ENCODE measurements around the gene SPATA46. TPM values are rescaled to one million over a fixed set of nuclear protein-coding genes. Genes with fewer than 3 reads are reported as not detected.

Gene SPATA46
- total RNA-seq, 2 donors from 2014 or later = 0.62 TPM; not detected in 1

- H3K4me3 ChIP-seq = no peak overlapping the region
- intact Hi-C loops (cut with DNase I) = no loop called here
- TF ChIP-seq CTCF (IDR thresholded peaks at IDR 0.05) = no peak
- TF ChIP-seq POLR2A (IDR thresholded peaks at IDR 0.05) = no peak
- no peak for TF ChIP-seq POLR2AphosphoS5 (IDR thresholded peaks at IDR 0.05)
- H3K36me3 ChIP-seq = no peaks in the 10 kb centered on the region
- 92% methylated on average over 7 of the region's 7 CpGs for WGBS
- H3K27me3 ChIP-seq (replicated peaks; ENCODE audit: insufficient read depth) = no peaks in the 10 kb centered on the region
- no peaks in the 10 kb centered on the region for H3K4me1 ChIP-seq (replicated peaks)
- H3K9me3 ChIP-seq = no peaks in the 10 kb centered on the region
- DNase-seq (ENCODE audit: low spot score) = no peak
- H3K27ac ChIP-seq = no peak overlapping the region
Observed at GRCh38 chr1:162369571-162369970, 7.1 kb downstream of the SPATA46 start.

- Histone ChIP-seq H3K4me3 (no peak overlapping the region), H3K4me1 (replicated peaks) (no peaks in the 10 kb centered on the region), H3K36me3 (no peaks in the 10 kb centered on the region), H3K27me3 (replicated peaks; ENCODE audit: insufficient read depth) (no peaks in the 10 kb centered on the region), H3K9me3 (no peaks in the 10 kb centered on the region), H3K27ac (no peak overlapping the region)
- WGBS = 58% methylated on average over 4 of the region's 4 CpGs
- TF ChIP-seq POLR2A (IDR thresholded peaks at IDR 0.05) = no peak
- TF ChIP-seq CTCF (IDR thresholded peaks at IDR 0.05) = no peak
- no peak for TF ChIP-seq POLR2AphosphoS5 (IDR thresholded peaks at IDR 0.05)
- no peak for DNase-seq (ENCODE audit: low spot score)
- intact Hi-C loops (cut with DNase I) = no loop called here
Observed at GRCh38 chr1:162368451-162368850, 8.2 kb downstream of the SPATA46 start.

- H3K27ac ChIP-seq = no peak overlapping the region
- no peak for TF ChIP-seq POLR2AphosphoS5 (IDR thresholded peaks at IDR 0.05)
- no peak for TF ChIP-seq POLR2A (IDR thresholded peaks at IDR 0.05)
- TF ChIP-seq CTCF (IDR thresholded peaks at IDR 0.05) = no peak
Observed at GRCh38 chr1:162367772-162368171, 8.9 kb downstream of the SPATA46 start.

GRCh38 chr1:162367073-162367472 lies 9.6 kb downstream of the SPATA46 start:
- Histone ChIP-seq H3K27me3 (replicated peaks; ENCODE audit: insufficient read depth) (no peaks in the 10 kb centered on the region), H3K4me3 (no peak overlapping the region), H3K36me3 (no peaks in the 10 kb centered on the region), H3K9me3 (no peaks in the 10 kb centered on the region), H3K4me1 (replicated peaks) (no peaks in the 10 kb centered on the region), H3K27ac (no peak overlapping the region)
- intact Hi-C loops (cut with DNase I) = no loop called here
- 92% methylated on average over 29 of the region's 36 CpGs for WGBS
- TF ChIP-seq POLR2A (IDR thresholded peaks at IDR 0.05) = no peak
- no peak for TF ChIP-seq CTCF (IDR thresholded peaks at IDR 0.05)
- no peak for TF ChIP-seq POLR2AphosphoS5 (IDR thresholded peaks at IDR 0.05)
- no peak for DNase-seq (ENCODE audit: low spot score)

More at GRCh38 chr1:162367772-162368171, 8.9 kb downstream of the SPATA46 start:
- no peaks in the 10 kb centered on the region for H3K9me3 ChIP-seq
- no peaks in the 10 kb centered on the region for H3K27me3 ChIP-seq (replicated peaks; ENCODE audit: insufficient read depth)
- H3K4me3 ChIP-seq = no peak overlapping the region
- H3K4me1 ChIP-seq (replicated peaks) = no peaks in the 10 kb centered on the region
- DNase-seq (ENCODE audit: low spot score) = no peak
- WGBS = 92% methylated on average over 10 of the region's 10 CpGs
- H3K36me3 ChIP-seq = no peaks in the 10 kb centered on the region
- intact Hi-C loops (cut with DNase I) = no loop called here

- H3K9me3 ChIP-seq = no peaks in the 10 kb centered on the region
- intact Hi-C loops (cut with DNase I) = no loop called here
- no peaks in the 10 kb centered on the region for H3K36me3 ChIP-seq
- H3K27ac ChIP-seq = no peak overlapping the region
- no peaks in the 10 kb centered on the region for H3K4me1 ChIP-seq (replicated peaks)
- no peak for TF ChIP-seq POLR2A (IDR thresholded peaks at IDR 0.05)
- no peak for TF ChIP-seq CTCF (IDR thresholded peaks at IDR 0.05)
- TF ChIP-seq POLR2AphosphoS5 (IDR thresholded peaks at IDR 0.05) = no peak
- 85% methylated on average over 9 of the region's 9 CpGs for WGBS
- no peaks in the 10 kb centered on the region for H3K27me3 ChIP-seq (replicated peaks; ENCODE audit: insufficient read depth)
- DNase-seq (ENCODE audit: low spot score) = no peak
- H3K4me3 ChIP-seq = no peak overlapping the region
Observed at GRCh38 chr1:162366671-162367070, 10.0 kb downstream of the SPATA46 start.

All from prostate gland (tissue), 2 donors.